Body of pancreas (tissue), 4 donors: ENCODE data around the gene MAGI1. TPM values are rescaled to one million over a fixed set of nuclear protein-coding genes. Genes with fewer than 3 reads are reported as not detected.

ENCODE experiments used
- ATAC-seq: fragments of 150-250 bp; one replicate; pipeline ENCODE4 v1.9.1; 2016
- DNase-seq, 4 donors: peaks; one replicate each; pipeline ENCODE4 v3.0.0-alpha.2; 2019
- H3K27ac ChIP-seq, 4 donors: fragments of 200-600 bp; sonication (generic); 1 replicate in 3 of 4; 2 replicates in 1 of 4; pipeline versions ENCODE4 v1.5.1 to v1.6.1; 2016 to 2019; ENCODE audit warnings: mild to moderate bottlenecking in 1 of 4, mixed read lengths in 1 of 4, moderate library complexity in 1 of 4
- H3K27me3 ChIP-seq, 2 donors: fragments of 200-600 bp; sonication (generic); one replicate each; pipeline ENCODE4 v1.6.0; 2016; ENCODE audit warnings: mild to moderate bottlenecking in 1 of 2
- H3K36me3 ChIP-seq, 2 donors: fragments of 200-600 bp; sonication (generic); replicated peaks in 1 of 2; 2 replicates each; pipeline ENCODE4 v1.5.1; 2016; ENCODE audit warnings: low read depth in 2 of 2; ENCODE audit not compliant: insufficient read depth in 1 of 2
- H3K4me1 ChIP-seq: fragments of 200-600 bp; sonication (generic); one replicate; pipeline ENCODE4 v1.6.0; 2016
- H3K4me3 ChIP-seq, 2 donors: fragments of 200-600 bp; sonication (generic); 1 replicate in 1 of 2; 2 replicates in 1 of 2; pipeline ENCODE4 v1.5.1; 2016 to 2019
- H3K9me3 ChIP-seq, 3 donors: fragments of 200-600 bp; sonication (generic); 1 replicate in 2 of 3; 2 replicates in 1 of 3; pipeline ENCODE4 v1.5.1; 2016
- POLR2A ChIP-seq, 3 donors: fragments of 450-650 bp; IDR thresholded peaks; one replicate each; pipeline ENCODE4 v1.6.1; 2016; ENCODE audit warnings: antibody characterized with exemption in 3 of 3, mild to moderate bottlenecking in 2 of 3
- WGBS, 2 donors: methylation state at CpG; one replicate each; pipeline ENCODE4 v1.1.5; 2017; 5-methylcytosine and 5-hydroxymethylcytosine counted together
- intact Hi-C: fragments of 100-400 bp; cut with DNase I; formaldehyde crosslinking; loops from one replicate; pipeline ENCODE4 v1.15.1; 2023
- total RNA-seq, 2 donors: library from RNA; depleted of rRNA; stranded (reverse); fragments of >200 nt; gene quantifications; one replicate each; pipeline ENCODE4 v1.1.0, GENCODE V29; 2016
- TF ChIP-seq, protein P1 (sequence below), 7 experiments: fragments of 450-650 bp in 4 of 7; fragments of 200-600 bp in 3 of 7; sonication (generic) in 3 of 7; IDR thresholded peaks; one replicate each; pipeline ENCODE4 v1.5.1; 2016 to 2019; ENCODE audit warnings: antibody characterized with exemption in 7 of 7

The MAGI1 gene
- total RNA-seq, 2 donors from 2014 or later: 44.2 to 63.6 TPM

DNA sequence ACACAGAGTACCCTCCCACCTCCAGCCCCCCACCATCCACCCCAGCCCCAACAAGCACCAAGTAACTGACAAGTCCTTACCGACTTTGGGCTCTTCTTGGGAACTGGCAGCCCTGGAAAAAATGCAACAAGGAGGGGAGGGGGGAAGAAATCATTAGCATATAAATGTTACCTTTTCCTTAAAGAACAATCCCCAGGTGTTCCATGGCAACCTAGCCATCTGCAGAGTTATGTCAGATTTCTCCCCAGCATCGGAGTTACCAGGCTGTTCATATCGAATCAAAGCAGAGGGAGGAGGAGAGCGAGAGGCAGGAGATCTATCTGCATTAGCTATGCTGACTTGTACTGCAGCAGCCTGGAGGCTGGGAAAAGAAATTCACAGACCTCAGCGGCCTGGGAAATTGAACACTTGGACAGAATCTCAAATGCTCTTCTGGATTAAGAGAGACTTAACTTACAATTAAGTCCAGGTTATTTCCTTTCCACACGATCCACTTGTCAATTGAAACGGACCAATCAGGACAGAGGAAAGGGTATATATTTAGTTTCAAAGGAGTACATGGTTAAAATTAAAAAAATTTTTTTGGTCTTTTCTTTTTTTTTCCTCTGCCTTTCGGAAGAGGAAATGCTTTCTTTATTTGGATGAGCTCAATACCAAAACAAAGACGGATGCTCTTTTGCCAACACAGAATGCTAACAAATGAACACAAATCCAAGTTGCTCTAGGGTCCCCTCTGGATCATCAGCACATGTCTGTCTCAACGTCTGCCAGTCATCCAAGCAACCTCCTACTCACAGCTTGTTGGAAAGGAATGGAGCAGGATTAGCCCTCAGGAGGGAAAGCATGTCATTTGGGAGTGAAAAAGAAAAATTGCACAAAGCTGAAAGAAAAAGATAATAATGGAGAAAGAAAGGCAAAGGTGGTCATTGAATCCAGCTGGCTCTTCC lies 637.1 kb downstream of the MAGI1 start:
- Histone ChIP-seq H3K36me3 (no peaks in the 10 kb centered on the region), H3K9me3 (no peaks in the 10 kb centered on the region), H3K4me3 (no peak overlapping the region), H3K27ac (no peak overlapping the region), H3K4me1 (no peaks in the 10 kb centered on the region), H3K27me3 (no peaks in the 10 kb centered on the region)
- TF ChIP-seq POLR2A (IDR thresholded peaks at IDR 0.05): no peak
- TF ChIP-seq, protein P1, sequence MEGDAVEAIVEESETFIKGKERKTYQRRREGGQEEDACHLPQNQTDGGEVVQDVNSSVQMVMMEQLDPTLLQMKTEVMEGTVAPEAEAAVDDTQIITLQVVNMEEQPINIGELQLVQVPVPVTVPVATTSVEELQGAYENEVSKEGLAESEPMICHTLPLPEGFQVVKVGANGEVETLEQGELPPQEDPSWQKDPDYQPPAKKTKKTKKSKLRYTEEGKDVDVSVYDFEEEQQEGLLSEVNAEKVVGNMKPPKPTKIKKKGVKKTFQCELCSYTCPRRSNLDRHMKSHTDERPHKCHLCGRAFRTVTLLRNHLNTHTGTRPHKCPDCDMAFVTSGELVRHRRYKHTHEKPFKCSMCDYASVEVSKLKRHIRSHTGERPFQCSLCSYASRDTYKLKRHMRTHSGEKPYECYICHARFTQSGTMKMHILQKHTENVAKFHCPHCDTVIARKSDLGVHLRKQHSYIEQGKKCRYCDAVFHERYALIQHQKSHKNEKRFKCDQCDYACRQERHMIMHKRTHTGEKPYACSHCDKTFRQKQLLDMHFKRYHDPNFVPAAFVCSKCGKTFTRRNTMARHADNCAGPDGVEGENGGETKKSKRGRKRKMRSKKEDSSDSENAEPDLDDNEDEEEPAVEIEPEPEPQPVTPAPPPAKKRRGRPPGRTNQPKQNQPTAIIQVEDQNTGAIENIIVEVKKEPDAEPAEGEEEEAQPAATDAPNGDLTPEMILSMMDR (IDR thresholded peaks at IDR 0.05): no peak
- 72 to 76% methylated on average over 10 of the region's 10 CpGs for WGBS, 2 donors
- no peak for DNase-seq
- intact Hi-C loops: no loop called here
- no peak for ATAC-seq

DNA sequence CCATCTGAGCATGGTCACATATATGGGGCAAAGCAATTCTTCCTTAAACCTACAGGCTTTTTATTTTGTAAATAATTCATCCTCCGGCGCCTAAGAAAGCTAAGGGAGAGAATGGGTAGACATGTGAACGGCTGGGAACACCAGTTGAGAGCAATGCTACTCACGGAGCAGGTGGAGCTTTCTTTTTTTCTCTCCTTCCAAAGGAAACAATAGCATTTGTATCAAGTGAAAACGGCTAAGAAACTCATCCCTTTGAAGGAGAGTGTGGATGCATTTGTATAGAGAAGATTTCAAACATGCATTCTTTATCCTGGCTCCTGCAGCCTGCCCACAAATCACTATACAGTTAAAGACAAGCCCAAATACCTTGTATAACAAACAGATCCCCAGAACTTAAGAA lies 637.8 kb downstream of the MAGI1 start:
- Histone ChIP-seq H3K4me3 (no peak overlapping the region), H3K27ac (no peak overlapping the region)
- intact Hi-C loops: no loop called here

DNA sequence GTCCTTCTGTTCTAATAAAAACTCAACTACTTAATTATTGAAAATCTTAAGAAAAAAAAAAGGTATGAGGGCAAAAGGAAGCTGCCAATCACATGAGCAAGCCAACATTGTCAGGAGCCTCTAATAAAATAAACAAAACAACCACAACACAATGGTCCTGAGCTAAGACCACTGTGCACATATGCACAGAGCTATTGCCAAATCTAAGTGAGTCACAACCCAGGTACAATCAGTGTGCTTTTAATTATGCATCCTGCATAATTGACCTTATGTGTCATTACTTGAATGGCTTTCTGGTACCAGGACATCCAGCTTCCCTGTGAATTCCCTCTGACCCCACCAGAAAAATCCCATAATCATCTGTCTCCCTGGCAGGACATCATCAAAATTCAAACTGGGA lies 639.8 kb downstream of the MAGI1 start:
- Histone ChIP-seq H3K27me3 (no peaks in the 10 kb centered on the region), H3K9me3 (no peaks in the 10 kb centered on the region), H3K4me1 (no peaks in the 10 kb centered on the region), H3K4me3 (no peak overlapping the region), H3K36me3 (no peaks in the 10 kb centered on the region), H3K27ac (no peak overlapping the region)
- ATAC-seq (no peak), DNase-seq (no peak)
- TF ChIP-seq, protein P1 (IDR thresholded peaks at IDR 0.05): no peak
- intact Hi-C loops: no loop called here

More for the DNA sequence above, 637.8 kb downstream of the MAGI1 start:
- H3K27me3 ChIP-seq: no peaks in the 10 kb centered on the region
- ATAC-seq (no peak), DNase-seq (no peak)
- H3K36me3 ChIP-seq: no peaks in the 10 kb centered on the region
- H3K4me1 ChIP-seq: no peaks in the 10 kb centered on the region
- 85 to 86% methylated on average over 5 of the region's 5 CpGs for WGBS, 2 donors
- no peaks in the 10 kb centered on the region for H3K9me3 ChIP-seq
- TF ChIP-seq POLR2A (IDR thresholded peaks at IDR 0.05): no peak
- TF ChIP-seq, protein P1 (IDR thresholded peaks at IDR 0.05): no peak

DNA sequence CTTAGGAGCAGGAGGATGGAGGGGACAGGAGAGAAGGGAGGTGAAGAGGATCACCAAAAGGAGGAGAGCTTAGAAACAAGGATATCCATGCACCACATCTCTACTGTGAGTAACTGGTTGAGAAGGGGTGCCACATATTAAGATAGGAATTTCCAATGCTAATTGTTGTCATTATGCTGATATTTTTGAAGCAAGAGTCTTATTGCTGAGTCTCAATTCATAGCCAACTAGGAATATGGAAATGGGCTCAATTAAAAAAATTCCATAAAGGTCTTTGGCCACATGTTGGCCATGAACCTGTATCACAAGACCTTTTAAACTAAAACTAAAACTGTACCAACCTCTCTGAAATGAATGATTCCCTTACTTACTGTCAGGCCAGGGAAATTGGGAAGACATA lies 642.6 kb downstream of the MAGI1 start:
- Histone ChIP-seq H3K27ac (no peak overlapping the region), H3K4me3 (no peak overlapping the region), H3K9me3 (no peaks in the 10 kb centered on the region), H3K36me3 (no peaks in the 10 kb centered on the region), H3K4me1 (no peaks in the 10 kb centered on the region), H3K27me3 (no peaks in the 10 kb centered on the region)
- no peak for ATAC-seq
- DNase-seq: no peak
- intact Hi-C loops: no loop called here
- TF ChIP-seq, protein P1 (IDR thresholded peaks at IDR 0.05): no peak
- no peak for TF ChIP-seq POLR2A (IDR thresholded peaks at IDR 0.05)

DNA sequence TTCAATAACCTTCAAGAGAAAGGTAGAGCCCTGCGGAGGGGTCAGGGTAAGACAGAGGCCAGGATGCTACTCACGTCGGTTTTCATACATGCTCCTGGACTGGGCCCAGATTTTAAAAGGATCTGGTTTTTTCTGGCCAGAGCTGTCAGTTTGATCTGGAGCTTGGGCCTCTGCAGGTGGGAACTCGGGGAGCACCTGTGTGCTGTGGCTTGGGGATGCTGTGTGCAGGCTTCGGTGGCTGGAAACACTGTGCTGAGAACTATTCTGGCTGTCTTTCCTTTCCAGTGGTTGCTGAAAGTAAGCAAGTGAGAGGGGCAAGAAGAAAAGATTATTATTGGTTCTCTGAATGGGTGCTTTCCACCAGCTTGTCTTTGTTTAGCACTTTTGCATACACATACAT lies 647.6 kb downstream of the MAGI1 start:
- peaks cover 0 to 4% of the 10 kb centered on the region in 2 donors for H3K36me3 ChIP-seq
- no peaks in the 10 kb centered on the region for H3K9me3 ChIP-seq
- intact Hi-C loops: no loop called here
- no peak overlapping the region for H3K4me3 ChIP-seq
- DNase-seq (no peak), ATAC-seq (no peak)
- TF ChIP-seq, protein P1 (IDR thresholded peaks at IDR 0.05): no peak
- no peak for TF ChIP-seq POLR2A (IDR thresholded peaks at IDR 0.05)
- no peak overlapping the region for H3K27ac ChIP-seq
- no peaks in the 10 kb centered on the region for H3K4me1 ChIP-seq
- WGBS, 2 donors: 82 to 92% methylated on average over 4 to 5 of the region's 5 CpGs
- H3K27me3 ChIP-seq: no peaks in the 10 kb centered on the region
